ACC112 (cell line): ENCODE data around the gene TMEM164.
A peak's percentile ranks its signal among the peaks of the same experiment; 100 is the strongest.

Experiments used
- H2AFZ ChIP-seq: fragments of 200-600 bp; sonication (generic); one replicate; pipeline ENCODE4 v1.6.0; 2017; ENCODE audit warnings: antibody characterized with exemption, low read length; ENCODE audit not compliant: unreplicated experiment
- H3K27ac ChIP-seq: fragments of 200-600 bp; sonication (generic); 2 replicates; pipeline ENCODE4 v1.5.1; 2014; ENCODE audit warnings: low read depth, mild to moderate bottlenecking, antibody characterized with exemption, low read length, moderate library complexity
- H3K27me3 ChIP-seq: fragments of 200-600 bp; sonication (generic); 2 replicates; pipeline ENCODE4 v1.6.1; 2014; ENCODE audit warnings: mild to moderate bottlenecking, antibody characterized with exemption, low read length, moderate library complexity, mixed read lengths; ENCODE audit not compliant: insufficient read depth
- H3K36me3 ChIP-seq: fragments of 200-600 bp; sonication (generic); 2 replicates; pipeline ENCODE4 v1.6.1; 2016; ENCODE audit warnings: mild to moderate bottlenecking, antibody characterized with exemption, low read length, moderate library complexity, mixed read lengths; ENCODE audit not compliant: insufficient read depth
- H3K4me1 ChIP-seq: fragments of 200-600 bp; sonication (generic); one replicate; pipeline ENCODE4 v1.6.1; 2016; ENCODE audit warnings: low read length, mixed read lengths; ENCODE audit not compliant: insufficient read depth, unreplicated experiment, control insufficient read depth
- H3K4me3 ChIP-seq: fragments of 200-600 bp; sonication (generic); 2 replicates; pipeline ENCODE4 v1.5.1; 2014; ENCODE audit warnings: mild to moderate bottlenecking, low read depth, low read length
- H3K79me2 ChIP-seq: fragments of 200-600 bp; sonication (generic); one replicate; pipeline ENCODE4 v1.6.0; 2016; ENCODE audit warnings: low read length; ENCODE audit not compliant: control insufficient read depth, unreplicated experiment, insufficient read depth

Gene TMEM164

GRCh38 chrX:110004215-110004614 lies 1.3 kb downstream of the TMEM164 start:
- Histone ChIP-seq H3K27me3 (no peaks in the 10 kb centered on the region), H3K4me3 (peak overlapping the region; percentile 93), H3K27ac (no peak overlapping the region), H3K4me1 (peaks cover 17% of the 10 kb centered on the region), H3K36me3 (no peaks in the 10 kb centered on the region), H2AFZ (no peak overlapping the region), H3K79me2 (peaks cover 18% of the 10 kb centered on the region)

DNA sequence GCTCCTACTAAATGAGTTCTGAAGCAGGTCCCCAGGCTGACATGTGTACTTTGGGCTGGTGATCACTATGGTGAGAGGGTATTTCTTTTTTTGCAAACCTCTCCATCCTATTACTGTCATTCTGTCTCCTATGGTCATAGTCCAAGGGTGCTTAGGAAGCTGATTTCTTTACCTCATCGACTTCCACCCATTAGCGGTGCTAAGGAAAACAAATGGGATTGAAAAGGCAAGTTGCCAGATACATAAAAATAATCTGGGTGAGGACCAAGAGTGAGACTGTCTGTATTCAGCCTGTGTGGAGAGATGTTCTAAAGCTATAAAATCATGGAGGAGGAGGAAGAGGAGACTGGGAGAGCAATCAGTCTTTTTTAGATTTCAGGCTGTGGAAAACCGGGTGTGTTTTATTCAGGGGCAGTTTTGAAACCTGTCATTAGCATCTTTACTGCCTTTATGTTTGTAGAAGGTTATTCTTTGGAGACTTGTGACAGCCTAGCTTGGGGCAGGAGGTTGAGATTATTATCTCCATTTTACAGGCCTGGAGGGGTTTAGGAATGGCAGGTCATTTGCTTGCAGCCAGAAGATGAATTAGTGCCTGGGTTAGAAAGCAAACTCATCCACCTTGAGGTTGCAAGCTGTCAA lies 1.9 kb downstream of the TMEM164 start:
- Histone ChIP-seq H3K79me2 (peaks cover 18% of the 10 kb centered on the region), H3K27ac (no peak overlapping the region), H3K27me3 (no peaks in the 10 kb centered on the region), H3K4me1 (peaks cover 17% of the 10 kb centered on the region), H2AFZ (no peak overlapping the region), H3K4me3 (peak overlapping the region; percentile 93), H3K36me3 (no peaks in the 10 kb centered on the region)

GRCh38 chrX:110006161-110006560 lies 3.2 kb downstream of the TMEM164 start:
- H3K27me3 ChIP-seq = no peaks in the 10 kb centered on the region
- H3K79me2 ChIP-seq = peaks cover 18% of the 10 kb centered on the region
- H3K27ac ChIP-seq = no peak overlapping the region
- no peaks in the 10 kb centered on the region for H3K36me3 ChIP-seq
- peaks cover 17% of the 10 kb centered on the region for H3K4me1 ChIP-seq
- no peak overlapping the region for H3K4me3 ChIP-seq
- no peak overlapping the region for H2AFZ ChIP-seq

DNA sequence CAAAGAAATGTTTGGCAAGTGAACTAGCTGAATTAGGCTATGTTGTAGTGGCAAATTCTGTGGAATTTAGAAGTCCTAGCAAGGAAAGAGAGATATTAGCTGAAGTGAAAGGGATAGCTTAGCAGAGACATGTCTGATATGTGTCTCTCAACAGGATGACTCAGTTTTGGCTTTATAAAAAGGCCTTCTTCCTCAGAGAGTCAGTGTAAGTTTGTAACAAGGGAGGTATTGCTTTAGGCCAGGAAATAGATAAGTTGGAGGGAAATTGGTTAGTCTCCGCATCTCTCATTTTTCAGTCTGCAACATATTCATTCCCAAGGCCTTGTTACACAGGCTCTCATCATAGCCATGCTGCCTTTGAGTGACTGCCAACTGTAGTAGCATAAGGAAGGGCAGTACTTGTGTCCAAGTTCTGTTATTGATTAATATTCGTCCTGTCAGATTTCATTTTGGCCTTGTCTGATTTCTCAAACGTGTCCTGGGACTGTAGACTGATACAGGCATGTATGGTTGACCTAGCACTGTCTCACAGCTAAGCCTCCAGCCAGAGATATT lies 4.0 kb downstream of the TMEM164 start:
- peaks cover 21% of the 10 kb centered on the region for H3K79me2 ChIP-seq
- H2AFZ ChIP-seq = no peak overlapping the region
- H3K27ac ChIP-seq = no peak overlapping the region
- no peaks in the 10 kb centered on the region for H3K27me3 ChIP-seq
- H3K4me1 ChIP-seq = peaks cover 17% of the 10 kb centered on the region
- peak overlapping the region; percentile 29; the same call in 1 of the 2 replicates for H3K4me3 ChIP-seq
- H3K36me3 ChIP-seq = no peaks in the 10 kb centered on the region

DNA sequence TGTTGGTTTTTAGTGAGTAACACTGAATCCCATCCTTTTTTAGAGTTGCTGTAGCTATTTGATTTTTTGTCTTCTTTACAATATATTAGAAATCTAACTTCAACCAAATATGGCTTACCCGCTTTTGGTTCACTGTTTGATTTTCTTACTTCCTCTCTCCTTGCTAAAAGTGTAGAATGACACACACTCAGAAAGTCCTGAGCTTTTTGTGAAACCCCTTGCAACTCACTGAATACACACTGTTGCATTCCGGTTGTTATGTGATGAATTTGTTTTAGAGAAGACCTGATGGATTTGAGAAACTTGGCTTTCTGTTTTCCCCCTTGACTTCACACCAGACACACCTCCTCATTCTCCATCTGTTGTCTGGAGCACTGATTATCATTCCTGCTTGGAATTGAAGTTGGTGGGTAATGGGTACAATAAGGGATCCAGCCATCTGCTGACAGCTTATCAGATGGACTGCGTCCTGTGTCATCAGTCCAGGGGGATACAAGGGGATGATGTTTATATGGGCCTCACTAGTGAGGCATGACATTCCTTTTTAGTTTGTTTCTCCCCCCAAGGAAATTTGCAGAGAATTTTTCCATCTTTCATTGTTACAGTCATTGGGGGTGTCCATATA lies 5.2 kb downstream of the TMEM164 start:
- Histone ChIP-seq H3K4me1 (peaks cover 17% of the 10 kb centered on the region), H3K4me3 (no peak overlapping the region), H3K36me3 (no peaks in the 10 kb centered on the region), H3K79me2 (peaks cover 22% of the 10 kb centered on the region), H2AFZ (no peak overlapping the region), H3K27ac (no peak overlapping the region), H3K27me3 (no peaks in the 10 kb centered on the region)

DNA sequence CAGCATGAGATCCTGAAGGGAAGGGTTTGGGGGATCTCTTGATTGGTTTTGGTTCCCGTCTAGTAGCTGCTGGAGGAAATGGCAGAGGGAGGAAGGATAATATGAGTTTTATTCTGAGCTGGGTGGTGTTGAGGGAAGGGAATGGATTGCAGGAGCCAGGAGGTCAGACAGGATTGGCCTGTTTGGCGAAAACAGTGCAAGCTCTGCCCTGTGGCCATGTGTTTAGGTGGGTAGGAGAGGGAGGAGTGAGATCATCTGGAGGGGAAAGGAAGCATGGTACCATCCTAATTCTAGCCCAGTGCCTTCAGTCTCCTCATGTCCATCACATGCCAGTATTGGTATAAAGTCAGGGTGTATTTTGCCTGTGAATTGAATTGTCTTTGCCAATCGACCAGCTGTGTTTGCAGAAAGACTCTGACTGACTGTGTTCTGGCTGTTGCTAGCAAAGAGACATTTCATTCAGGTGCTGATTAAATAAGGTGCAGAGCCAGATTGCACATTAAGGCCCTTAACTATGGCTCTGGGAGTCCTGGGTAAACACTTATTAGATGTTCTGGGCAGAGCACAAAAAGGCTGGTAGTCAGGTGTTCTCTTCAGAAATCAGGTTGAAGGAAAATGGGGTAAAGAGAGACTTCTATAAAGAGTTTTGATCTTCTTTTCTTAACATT lies 10.0 kb downstream of the TMEM164 start:
- Histone ChIP-seq H3K27ac (no peak overlapping the region), H3K36me3 (no peaks in the 10 kb centered on the region), H3K27me3 (no peaks in the 10 kb centered on the region), H3K79me2 (peaks cover 10% of the 10 kb centered on the region), H2AFZ (no peak overlapping the region), H3K4me3 (no peak overlapping the region), H3K4me1 (no peaks in the 10 kb centered on the region)

- no peak overlapping the region for H2AFZ ChIP-seq
- no peaks in the 10 kb centered on the region for H3K36me3 ChIP-seq
- H3K27me3 ChIP-seq = no peaks in the 10 kb centered on the region
- H3K4me3 ChIP-seq = no peak overlapping the region
- H3K27ac ChIP-seq = no peak overlapping the region
- peaks cover 7% of the 10 kb centered on the region for H3K79me2 ChIP-seq
- no peaks in the 10 kb centered on the region for H3K4me1 ChIP-seq
Observed at GRCh38 chrX:110013968-110014367, 11.1 kb downstream of the TMEM164 start.

DNA sequence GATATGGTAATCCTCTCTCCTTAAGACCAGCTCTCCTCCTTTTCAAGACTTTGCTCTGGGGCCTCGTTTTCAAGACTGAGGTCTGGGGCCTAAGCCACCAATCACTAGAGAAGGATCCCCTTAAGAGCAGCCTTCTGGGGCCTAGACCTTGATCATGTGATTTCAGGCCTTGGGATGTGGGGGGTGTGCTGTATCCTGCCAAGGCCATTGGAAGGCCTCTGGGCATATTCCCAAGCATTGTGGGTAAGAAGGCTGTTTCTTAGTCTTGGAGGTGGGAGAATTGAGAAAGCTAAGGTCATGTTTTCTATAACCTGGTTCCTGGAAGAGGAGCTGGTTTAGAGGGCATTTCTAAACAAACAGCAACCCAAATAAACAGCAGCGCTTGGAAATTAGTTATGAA lies 12.1 kb downstream of the TMEM164 start:
- Histone ChIP-seq H3K27me3 (no peaks in the 10 kb centered on the region), H3K4me3 (no peak overlapping the region), H2AFZ (no peak overlapping the region), H3K27ac (no peak overlapping the region), H3K36me3 (no peaks in the 10 kb centered on the region), H3K79me2 (peaks cover 13% of the 10 kb centered on the region), H3K4me1 (no peaks in the 10 kb centered on the region)

DNA sequence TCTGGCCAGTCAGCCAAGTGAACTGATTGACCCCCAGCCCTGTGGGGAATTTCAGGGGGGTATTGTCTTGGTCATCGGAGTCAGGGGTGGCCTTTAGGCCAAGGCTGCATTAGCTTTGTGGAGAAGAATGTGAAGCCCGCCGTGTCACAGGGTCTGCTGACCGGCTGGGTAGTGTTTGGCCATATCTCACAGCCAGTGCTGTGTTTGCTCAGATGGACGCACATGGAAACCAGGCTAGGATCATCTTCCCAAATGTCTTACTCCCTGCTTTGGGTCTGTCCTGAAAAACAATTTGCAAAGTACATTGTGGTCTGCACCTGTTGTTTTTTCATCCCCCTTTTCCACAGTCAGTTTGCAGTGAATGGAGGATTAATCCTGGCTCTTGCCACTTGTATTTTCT lies 13.0 kb downstream of the TMEM164 start:
- Histone ChIP-seq H3K79me2 (peaks cover 13% of the 10 kb centered on the region), H3K36me3 (no peaks in the 10 kb centered on the region), H3K27ac (no peak overlapping the region), H2AFZ (no peak overlapping the region), H3K4me1 (peaks cover 8% of the 10 kb centered on the region), H3K27me3 (no peaks in the 10 kb centered on the region), H3K4me3 (no peak overlapping the region)

DNA sequence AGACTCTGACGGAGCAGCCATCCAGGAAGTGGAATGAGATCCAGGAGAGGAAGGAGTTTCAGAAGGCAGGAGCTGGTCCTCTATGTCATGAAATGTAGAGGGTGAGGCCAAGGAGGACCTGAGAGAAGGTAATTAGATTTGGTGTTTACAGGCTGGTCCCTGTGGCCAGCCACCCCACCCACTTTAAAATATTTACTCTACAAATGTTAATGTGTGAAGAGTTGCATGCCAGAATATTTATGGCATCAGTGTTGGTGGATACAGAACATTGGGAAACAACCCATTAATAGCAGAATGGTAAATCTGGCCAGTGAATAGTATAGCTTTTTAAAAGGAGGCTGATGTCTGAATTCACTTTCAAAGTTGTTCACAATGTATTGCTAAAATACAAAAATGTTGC lies 17.6 kb downstream of the TMEM164 start:
- peak overlapping the region; percentile 75; the same call in 1 of the 2 replicates for H3K27ac ChIP-seq
- H3K27me3 ChIP-seq = no peaks in the 10 kb centered on the region
- H3K36me3 ChIP-seq = no peaks in the 10 kb centered on the region
- H3K79me2 ChIP-seq = peaks cover 6% of the 10 kb centered on the region
- H3K4me3 ChIP-seq = no peak overlapping the region
- peaks cover 30% of the 10 kb centered on the region for H3K4me1 ChIP-seq
- no peak overlapping the region for H2AFZ ChIP-seq
